HG03342 (cell line): Measurements from ENCODE around the gene HNRNPA3.

Source experiments
- ATAC-seq: cut with Tn5 transposase; IDR thresholded peaks from one replicate; pipeline ENCODE4 v1.9.1; 2021; ENCODE audit warnings: mild to moderate bottlenecking, moderate library complexity; ENCODE audit not compliant: unreplicated experiment

Gene HNRNPA3

DNA sequence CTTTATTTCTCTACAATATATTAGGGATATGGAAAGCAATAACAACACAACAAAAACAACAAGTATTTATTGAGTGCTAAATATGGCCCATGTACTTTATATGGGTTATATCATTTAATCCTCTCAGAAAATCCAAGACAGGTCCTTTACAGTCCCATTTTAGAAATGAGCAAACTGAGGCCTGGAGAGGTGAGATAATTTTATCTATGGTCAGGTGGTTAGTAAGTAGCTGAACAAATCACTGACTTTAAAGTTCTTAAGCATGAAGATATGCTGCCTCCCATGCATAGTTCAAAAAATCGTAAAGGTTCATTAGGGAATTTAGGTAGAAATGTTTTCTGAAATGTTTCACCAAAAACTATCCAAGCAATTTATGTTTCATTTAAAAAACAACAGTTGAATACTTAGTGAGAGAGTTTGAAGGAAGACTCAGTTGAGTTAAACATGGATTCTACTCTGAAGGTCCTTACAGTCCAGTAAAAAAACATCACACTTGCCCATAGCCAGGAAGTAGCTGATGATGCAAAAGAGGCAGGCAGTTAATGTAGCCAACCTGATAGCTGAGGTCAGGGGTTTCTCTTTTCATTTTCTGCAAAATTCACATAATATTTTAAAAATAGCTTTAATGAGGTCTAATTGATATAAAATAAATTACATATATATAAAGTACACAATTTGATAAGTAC is 59.5 kb downstream of the HNRNPA3 start:
- no peak for ATAC-seq

- ATAC-seq: no peak
Measured at GRCh38 chr2:177272765-177273164, 60.2 kb downstream of the HNRNPA3 start.

- no peak for ATAC-seq
Measured at GRCh38 chr2:177273408-177273807, 60.8 kb downstream of the HNRNPA3 start.
